Measurements from ENCODE around the gene CHCHD6.

DNA sequence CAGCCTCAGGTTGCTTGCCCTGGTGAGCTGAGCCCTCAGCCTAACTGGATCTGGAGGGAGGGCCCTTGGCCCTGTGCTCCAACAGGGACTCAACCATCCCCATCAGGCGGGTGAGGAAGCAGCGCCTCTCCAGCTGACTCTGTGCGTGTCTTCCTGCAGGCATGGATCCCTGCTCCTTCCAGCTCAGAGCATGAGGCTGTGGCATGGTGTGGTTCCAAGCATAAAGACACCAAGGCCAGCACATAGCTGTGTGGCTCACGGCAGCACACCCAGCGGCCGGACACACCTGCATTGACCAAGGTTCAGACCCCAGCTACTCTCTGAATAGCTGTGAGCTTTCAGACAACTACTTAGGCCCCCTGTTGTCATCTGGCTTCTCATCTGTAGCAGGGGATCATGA is 147.9 kb downstream of the CHCHD6 start:
- no peak for TF ChIP-seq POLR2A (IDR thresholded peaks at IDR 0.05)
- no peak for TF ChIP-seq CTCF (IDR thresholded peaks at IDR 0.05)
- no peak for TF ChIP-seq EP300 (IDR thresholded peaks at IDR 0.05)
